SKM-1 (cell line): ENCODE measurements around the gene BEND6.
"Not testable (repeated sequence)": the region's sequence is repeated elsewhere in the genome, so short reads cannot be mapped to it uniquely, and the experiment has no call there.

Source experiments
- DNase-seq: peaks from one replicate; lab custom pipeline; 2025; ENCODE audit not compliant: unreplicated experiment; lab: John Stamatoyannopoulos, UW

Gene BEND6

GRCh38 chr6:57026001-57026400 is 71.1 kb downstream of the BEND6 start:
- DNase-seq = no peak

GRCh38 chr6:57027301-57027700 is 72.4 kb downstream of the BEND6 start:
- no peak for DNase-seq

GRCh38 chr6:57029213-57029612 is 74.3 kb downstream of the BEND6 start:
- no peak for DNase-seq

DNA sequence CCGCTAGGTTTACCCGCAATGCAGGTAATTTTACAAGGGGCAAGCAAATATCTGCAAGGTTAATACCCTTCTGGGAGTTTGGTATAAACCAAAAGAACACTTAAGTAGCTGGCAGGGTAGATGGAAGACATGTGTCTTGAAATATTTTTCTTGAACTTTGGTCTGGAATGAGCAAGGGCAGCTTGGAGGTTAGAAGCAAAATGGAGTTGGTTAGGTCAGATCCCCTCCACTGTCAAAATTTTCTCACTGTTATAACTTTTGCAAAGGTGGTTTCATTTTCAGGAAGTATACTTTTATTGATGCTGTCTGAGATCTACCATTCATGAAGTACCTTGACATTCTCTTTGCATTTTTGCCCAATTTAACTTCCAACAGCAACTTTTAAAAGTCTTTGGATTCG is 78.3 kb downstream of the BEND6 start:
- DNase-seq = no peak

GRCh38 chr6:57035549-57035948 is 80.6 kb downstream of the BEND6 start:
- DNase-seq = no peak

DNA sequence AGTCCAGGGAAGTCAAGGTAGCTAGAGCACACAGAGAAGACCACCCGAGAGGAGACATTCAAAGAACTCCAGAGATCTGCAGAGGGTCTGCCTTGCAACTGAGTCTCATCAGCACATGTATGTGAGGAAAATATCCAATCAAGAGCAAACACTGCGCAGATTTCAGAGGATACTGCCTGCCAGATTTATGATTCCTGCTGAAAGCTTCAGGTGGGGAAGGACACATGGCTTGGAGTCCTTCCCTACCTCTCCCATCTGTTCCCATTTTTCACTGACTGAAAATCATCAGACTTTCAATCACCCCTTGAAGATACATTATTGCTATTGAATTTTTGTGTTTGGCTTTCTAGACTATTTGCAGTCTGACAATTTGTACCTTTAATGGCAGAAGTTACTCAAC is 84.0 kb downstream of the BEND6 start:
- DNase-seq = no peak

- no peak for DNase-seq
Observed at GRCh38 chr6:57040011-57040410, 85.1 kb downstream of the BEND6 start.

DNA sequence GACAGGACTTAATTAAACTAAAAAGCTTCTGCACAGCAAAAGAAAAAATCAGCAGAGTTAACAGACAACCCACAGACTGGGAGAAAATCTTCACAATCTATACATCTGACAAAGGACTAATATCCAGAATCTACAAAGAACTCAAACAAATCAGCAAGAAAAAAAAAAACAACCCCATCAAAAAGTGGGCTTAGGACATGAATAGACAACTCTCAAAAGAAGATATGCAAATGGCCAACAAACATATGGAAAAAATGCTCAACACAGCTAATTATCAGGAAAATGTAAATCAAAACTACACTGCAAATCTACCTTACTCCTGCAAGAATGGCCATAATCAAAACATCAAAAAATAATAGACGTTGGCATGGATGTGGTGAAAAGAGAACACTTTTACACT is 89.2 kb downstream of the BEND6 start:
- DNase-seq = not testable (repeated sequence)

DNA sequence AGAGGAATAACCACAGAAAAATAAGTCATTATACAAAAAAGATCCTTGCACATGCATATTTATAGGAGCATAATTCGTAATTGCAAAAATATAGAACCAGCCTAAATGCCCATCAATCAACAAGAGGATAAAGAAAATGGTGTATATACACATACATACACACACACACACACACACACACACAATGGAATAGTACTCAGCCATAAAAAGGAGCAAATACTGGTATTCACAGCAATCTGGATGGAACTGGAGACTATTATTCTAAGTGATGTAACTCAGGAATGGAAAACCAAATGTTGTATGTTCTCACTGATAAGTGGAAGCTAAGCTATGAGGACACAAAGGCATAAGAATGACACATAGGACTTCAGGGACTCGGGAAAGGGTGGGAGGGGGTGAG is 89.7 kb downstream of the BEND6 start:
- no peak for DNase-seq

GRCh38 chr6:57046332-57047256 is 91.7 kb downstream of the BEND6 start, which contains the start of gene KIAA1586:
Gene KIAA1586, plus strand, starts transcription at chr6:57046693. Its CDS starts 63 bp downstream, at chr6:57046756.
- peak; percentile 82 for DNase-seq

- not testable (repeated sequence) for DNase-seq
Observed at GRCh38 chr6:57047257-57047585, 92.3 kb downstream of the BEND6 start.

GRCh38 chr6:57047859-57048258 is 93.0 kb downstream of the BEND6 start:
- not testable (repeated sequence) for DNase-seq

- DNase-seq = no peak
Observed at GRCh38 chr6:57048577-57048976, 93.7 kb downstream of the BEND6 start.

- no peak for DNase-seq
Observed at GRCh38 chr6:57063847-57064246, 108.9 kb downstream of the BEND6 start.

DNA sequence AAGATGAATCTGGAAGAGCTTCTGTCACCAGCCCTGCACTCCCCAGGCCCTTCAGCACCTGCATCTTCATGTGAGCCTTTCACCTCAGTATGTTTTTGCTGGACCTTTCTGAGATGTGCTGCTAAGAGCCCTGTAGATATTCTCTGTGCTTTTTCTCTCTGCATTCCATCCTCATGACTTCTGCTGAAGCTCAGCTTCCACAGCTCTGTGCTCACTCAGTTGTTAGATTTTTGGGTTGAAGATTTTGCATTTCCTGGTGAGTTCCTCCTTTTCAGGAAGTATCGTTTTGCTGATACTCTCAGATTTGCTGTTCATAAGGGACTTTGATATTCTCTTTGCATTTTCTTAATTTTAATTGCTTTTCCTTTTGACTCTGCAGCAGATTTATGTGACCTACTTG is 109.9 kb downstream of the BEND6 start:
- no peak for DNase-seq

DNA sequence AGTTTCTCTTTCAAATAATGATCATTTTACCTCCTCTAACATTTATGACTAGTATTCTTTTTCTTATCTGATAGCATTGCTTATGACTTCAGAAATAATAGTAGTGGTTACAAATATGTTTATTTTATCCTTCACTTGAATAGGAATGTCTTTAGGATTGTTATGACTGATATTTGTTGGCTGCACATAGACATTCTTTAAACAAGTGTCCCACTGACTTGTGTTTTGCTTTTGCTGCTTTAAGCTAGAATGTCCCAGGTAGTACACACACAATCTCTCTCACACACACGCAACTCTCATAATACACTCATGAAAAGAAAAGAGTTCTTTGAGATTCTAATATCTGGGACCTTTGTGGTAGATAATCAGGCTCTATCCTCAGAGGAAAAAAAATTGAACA is 113.2 kb downstream of the BEND6 start:
- no peak for DNase-seq

- DNase-seq = no peak
Observed at GRCh38 chr6:57069228-57069627, 114.3 kb downstream of the BEND6 start.

- no peak for DNase-seq
Observed at GRCh38 chr6:57069920-57070331, 115.0 kb downstream of the BEND6 start.

DNA sequence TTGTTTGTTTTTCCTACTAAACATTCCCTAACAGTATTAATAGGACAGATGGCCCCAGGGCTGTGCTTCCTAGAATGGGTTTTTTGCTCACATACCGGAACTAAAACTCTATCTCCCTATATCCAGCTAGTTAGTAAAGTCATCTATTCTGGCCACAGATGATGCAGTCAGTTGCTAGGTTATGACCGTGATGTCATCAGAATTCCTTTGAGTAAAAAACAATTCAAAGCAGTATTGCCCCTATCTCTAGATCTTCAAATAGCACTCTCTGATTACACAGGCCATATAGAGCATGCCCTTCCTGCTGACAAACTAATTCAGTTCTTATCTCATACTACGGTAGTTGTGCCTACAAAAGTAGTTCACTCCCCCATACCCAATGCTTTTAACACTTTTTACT is 117.2 kb downstream of the BEND6 start:
- no peak for DNase-seq

DNA sequence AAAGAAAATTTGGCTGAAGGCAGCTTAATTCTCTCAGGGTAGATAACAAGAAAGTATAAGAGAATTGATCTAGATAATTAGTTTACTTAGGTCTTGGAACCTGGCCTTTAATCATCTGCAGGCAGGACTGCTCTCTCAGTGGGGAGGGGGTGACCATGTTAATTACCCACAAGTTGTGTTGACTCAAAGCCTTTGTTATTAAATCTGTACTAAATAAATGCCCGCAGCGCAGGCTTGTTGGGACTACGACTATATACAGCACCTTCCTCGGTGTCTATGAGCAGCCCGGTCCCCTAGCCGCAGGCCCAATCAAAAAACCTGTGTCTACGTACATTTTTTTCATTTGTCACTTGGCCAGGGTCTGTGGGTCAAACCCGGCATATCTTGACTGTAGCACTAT is 119.5 kb downstream of the BEND6 start:
- no peak for DNase-seq

DNA sequence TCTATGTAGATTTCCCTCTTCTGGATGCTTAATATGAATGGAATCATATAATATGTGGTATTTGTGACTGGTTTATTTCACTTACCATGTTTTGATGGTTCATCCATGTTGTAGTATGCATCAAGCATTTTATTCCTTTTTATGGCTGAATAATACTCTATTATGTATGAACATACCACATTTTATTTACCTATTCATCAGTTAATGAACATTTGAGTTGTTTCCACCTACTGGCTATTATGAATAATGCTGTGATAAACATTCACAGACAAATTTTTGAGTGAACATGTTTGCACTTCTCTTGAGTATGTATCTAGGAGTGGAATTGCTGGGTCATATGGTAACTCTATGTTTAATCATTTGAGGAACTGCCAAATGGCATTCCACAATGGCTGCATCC is 120.2 kb downstream of the BEND6 start:
- no peak for DNase-seq
